H1 (cell line): ENCODE data around the gene KLRB1. TPM values are rescaled to one million over a fixed set of nuclear protein-coding genes. Genes with fewer than 3 reads are reported as not detected.

Source experiments
- CTCF ChIA-PET: fragments of 300-600 bp; sonication (Branson Sonifier 250); formaldehyde crosslinking; loops from one replicate; lab custom pipeline; 2021; ENCODE audit not compliant: partially characterized antibody; lab: Charles Lee
- POLR2A ChIA-PET: fragments of 300-600 bp; sonication (Branson Sonifier 250); formaldehyde crosslinking; loops from one replicate; lab custom pipeline; 2021; ENCODE audit warnings: inconsistent platforms; ENCODE audit not compliant: partially characterized antibody; lab: Charles Lee
- DNase-seq, 2 experiments: peaks; one replicate each; pipeline versions ENCODE4 v3.0.0 to v3.0.0-alpha.2; 2010 to 2022; ENCODE audit warnings: low spot score in 2 of 2, low read depth in 1 of 2, mixed read lengths in 1 of 2
- FAIRE-seq: peaks from 2 replicates; lab custom pipeline; 2011; peaks lifted over from hg19 to GRCh38; lab: Jason Lieb, UNC
- H2AFZ ChIP-seq: 2 replicates; pipeline ENCODE4 v1.8.1; 2012; ENCODE audit warnings: low read length, inconsistent platforms
- H2AK5ac ChIP-seq: 2 replicates; pipeline ENCODE4 v1.6.1; 2013; ENCODE audit warnings: low read depth, low read length
- H2BK120ac ChIP-seq: replicated peaks from 2 replicates; pipeline ENCODE3; 2013; ENCODE audit warnings: low read depth, low read length, inconsistent platforms
- H2BK12ac ChIP-seq: 2 replicates; pipeline ENCODE4 v1.6.1; 2013; ENCODE audit warnings: low read depth, low read length
- H2BK15ac ChIP-seq: 2 replicates; pipeline ENCODE4 v1.6.1; 2013; ENCODE audit warnings: low read length
- H2BK20ac ChIP-seq: 2 replicates; pipeline ENCODE4 v1.6.1; 2013; ENCODE audit warnings: low read length
- H2BK5ac ChIP-seq: 2 replicates; pipeline ENCODE4 v1.6.1; 2013; ENCODE audit warnings: low read depth, low read length
- H3K14ac ChIP-seq: 2 replicates; pipeline ENCODE4 v1.6.1; 2013; ENCODE audit warnings: inconsistent platforms; ENCODE audit not compliant: insufficient read length
- H3K18ac ChIP-seq: 2 replicates; pipeline ENCODE4 v1.6.1; 2013; ENCODE audit warnings: low read length; ENCODE audit errors: extremely low read depth
- H3K23ac ChIP-seq: 2 replicates; pipeline ENCODE4 v1.6.1; 2013; ENCODE audit warnings: inconsistent platforms; ENCODE audit not compliant: insufficient read length
- H3K23me2 ChIP-seq: 2 replicates; pipeline ENCODE4 v1.6.1; 2013; ENCODE audit warnings: low read depth, low read length
- H3K27ac ChIP-seq: 2 replicates; pipeline ENCODE4 v1.6.1; 2011; ENCODE audit warnings: low read depth, low read length, inconsistent platforms
- H3K27me3 ChIP-seq, 4 experiments: replicated peaks in 1 of 4; 1 replicate in 1 of 4; 2 replicates in 3 of 4; pipeline versions ENCODE4 v1.6.1 to v1.8.1; 2011 to 2013; ENCODE audit warnings: low read length in 3 of 4, mild to moderate bottlenecking in 3 of 4, inconsistent platforms in 2 of 4, mixed read lengths in 2 of 4, moderate library complexity in 1 of 4; ENCODE audit not compliant: control insufficient read depth in 3 of 4, insufficient read depth in 3 of 4; ENCODE audit errors: extremely low read depth in 1 of 4
- H3K36me3 ChIP-seq, 4 experiments: 2 replicates each; pipeline versions ENCODE4 v1.6.1 to v1.8.1; 2011 to 2013; ENCODE audit warnings: mild to moderate bottlenecking in 4 of 4, low read length in 3 of 4, moderate library complexity in 2 of 4, control low read depth in 1 of 4, inconsistent platforms in 1 of 4; ENCODE audit not compliant: insufficient read depth in 4 of 4, control insufficient read depth in 2 of 4
- H3K4ac ChIP-seq: replicated peaks from 2 replicates; pipeline ENCODE3; 2013; ENCODE audit warnings: low read length, low read depth, mixed read lengths, inconsistent platforms; ENCODE audit not compliant: insufficient read length
- H3K4me1 ChIP-seq, 4 experiments: replicated peaks in 1 of 4; 1 replicate in 1 of 4; 2 replicates in 3 of 4; pipeline versions ENCODE4 v1.6.1 to v1.8.1; 2011 to 2013; ENCODE audit warnings: low read length in 3 of 4, inconsistent platforms in 2 of 4, mixed read lengths in 1 of 4; ENCODE audit not compliant: insufficient read depth in 4 of 4, control insufficient read depth in 3 of 4
- H3K4me2 ChIP-seq, 2 experiments: 2 replicates each; pipeline versions ENCODE4 v1.6.1 to v1.8.1; 2011 to 2013; ENCODE audit warnings: low read depth in 2 of 2, low read length in 2 of 2, control low read depth in 1 of 2, inconsistent platforms in 1 of 2, mild to moderate bottlenecking in 1 of 2; ENCODE audit not compliant: insufficient read depth in 1 of 2
- H3K4me3 ChIP-seq, 4 experiments: fragments of 200-600, 300-600 bp in 1 of 4; sonication (generic), shearing (Covaris generic), sonication (Bioruptor Twin) in 1 of 4; 2 replicates each; pipeline versions ENCODE4 v1.5.1 to v1.8.1; 2011 to 2016; ENCODE audit warnings: low read length in 4 of 4, low read depth in 3 of 4, control low read depth in 2 of 4, inconsistent platforms in 2 of 4, mild to moderate bottlenecking in 2 of 4, mixed read lengths in 1 of 4, moderate library complexity in 1 of 4; ENCODE audit not compliant: insufficient read depth in 2 of 4; ENCODE audit errors: extremely low read depth in 1 of 4
- H3K56ac ChIP-seq: replicated peaks from 2 replicates; pipeline ENCODE3; 2013; ENCODE audit warnings: low read depth, mild to moderate bottlenecking, mixed read lengths, low read length, inconsistent platforms; ENCODE audit not compliant: insufficient read length
- H3K79me1 ChIP-seq: 2 replicates; pipeline ENCODE4 v1.6.1; 2013; ENCODE audit warnings: low read depth, low read length, control low read depth
- H3K79me2 ChIP-seq, 2 experiments: 2 replicates each; pipeline versions ENCODE4 v1.6.1 to v1.8.1; 2012 to 2013; ENCODE audit warnings: low read length in 2 of 2, mild to moderate bottlenecking in 2 of 2, inconsistent platforms in 1 of 2; ENCODE audit not compliant: insufficient read depth in 2 of 2, control insufficient read depth in 1 of 2
- H3K9ac ChIP-seq, 4 experiments: replicated peaks in 1 of 4; 1 replicate in 1 of 4; 2 replicates in 3 of 4; pipeline versions ENCODE4 v1.6.1 to v1.8.1; 2011 to 2013; ENCODE audit warnings: low read depth in 3 of 4, low read length in 3 of 4, control low read depth in 2 of 4, mild to moderate bottlenecking in 2 of 4, moderate library complexity in 2 of 4, inconsistent platforms in 1 of 4; ENCODE audit errors: extremely low read depth in 1 of 4
- H3K9me3 ChIP-seq, 2 experiments: 2 replicates each; pipeline versions ENCODE4 v1.6.1 to v1.8.1; 2012 to 2013; ENCODE audit warnings: mild to moderate bottlenecking in 2 of 2, moderate library complexity in 2 of 2, control low read depth in 1 of 2, inconsistent platforms in 1 of 2, low read depth in 1 of 2, low read length in 1 of 2, mixed read lengths in 1 of 2; ENCODE audit not compliant: insufficient read depth in 2 of 2
- H4K20me1 ChIP-seq, 2 experiments: replicated peaks in 1 of 2; 2 replicates each; pipeline versions ENCODE3 to v1.8.1; 2011 to 2013; ENCODE audit warnings: inconsistent platforms in 2 of 2, low read length in 2 of 2, mild to moderate bottlenecking in 1 of 2; ENCODE audit not compliant: insufficient read depth in 2 of 2, control insufficient read depth in 1 of 2
- H4K5ac ChIP-seq: 2 replicates; pipeline ENCODE4 v1.6.1; 2013; ENCODE audit warnings: low read length, low read depth, mixed read lengths, inconsistent platforms; ENCODE audit not compliant: insufficient read length
- H4K8ac ChIP-seq: 2 replicates; pipeline ENCODE4 v1.8.0; 2013; ENCODE audit warnings: mild to moderate bottlenecking, moderate library complexity, low read length, inconsistent platforms; ENCODE audit not compliant: insufficient read depth; ENCODE audit errors: extremely low read depth
- H4K91ac ChIP-seq: replicated peaks from 2 replicates; pipeline ENCODE3; 2013; ENCODE audit warnings: low read length, mixed read lengths, inconsistent platforms; ENCODE audit not compliant: insufficient read length
- KDM1A ChIP-seq: fragments of 200-600, 300-600 bp; sonication (generic); IDR thresholded peaks from 2 replicates; pipeline ENCODE4 v1.7.1; 2016; ENCODE audit warnings: mild to moderate bottlenecking, low read length, borderline replicate concordance
- RNF2 ChIP-seq: fragments of 200-900, 300-1000 bp; sonication (generic); IDR thresholded peaks from 2 replicates; pipeline ENCODE4 v1.7.1; 2016; ENCODE audit warnings: borderline replicate concordance, low read depth, mild to moderate bottlenecking, antibody characterized with exemption, low read length; ENCODE audit not compliant: poor library complexity, severe bottlenecking; ENCODE audit errors: missing control alignments
- WGBS, 2 experiments: shearing (Covaris generic) in 1 of 2; methylation state at CpG; one replicate each; pipeline versions ENCODE4 v1.1.6 to v1.1.7; 2013 to 2015; ENCODE audit warnings: low lambda C conversion rate in 2 of 2, mixed read lengths in 2 of 2, inconsistent platforms in 1 of 2, low coverage in 1 of 2, missing lambda C conversion rate in 1 of 2; ENCODE audit not compliant: insufficient replicate concordance in 2 of 2, insufficient coverage in 1 of 2, insufficient read length in 1 of 2; ENCODE audit errors: extremely low coverage in 1 of 2, missing lambda C conversion rate in 1 of 2; 5-methylcytosine and 5-hydroxymethylcytosine counted together
- polyA plus RNA-seq, 7 experiments: library from polyadenylated mRNA; depleted of rRNA in 3 of 7; stranded (reverse) in 5 of 7; unstranded in 2 of 7; fragments of >200 nt in 5 of 7; fragments of 200-250 nt in 2 of 7; gene quantifications; 1 replicate in 5 of 7; 2 replicates in 1 of 7; 4 replicates in 1 of 7; pipeline versions ENCODE4 v1.2.1 to v1.2.3, GENCODE V29; 2011 to 2013; ENCODE audit warnings: missing spikeins in 2 of 7, mixed read lengths in 2 of 7
- total RNA-seq: library from RNA; stranded (reverse); fragmentation: NEBNext Ultra II Directional; extraction: Animal tissue kit (Norgen Biotek cat#: 25700); gene quantifications from 2 replicates; pipeline ENCODE4 v1.2.1, GENCODE V29; 2021

KLRB1 gene
- total and polyA plus RNA-seq, 2 of the 8 experiments (the other 6 are each of a cell fraction or from before 2014, with no cell fraction given) = not detected

DNA sequence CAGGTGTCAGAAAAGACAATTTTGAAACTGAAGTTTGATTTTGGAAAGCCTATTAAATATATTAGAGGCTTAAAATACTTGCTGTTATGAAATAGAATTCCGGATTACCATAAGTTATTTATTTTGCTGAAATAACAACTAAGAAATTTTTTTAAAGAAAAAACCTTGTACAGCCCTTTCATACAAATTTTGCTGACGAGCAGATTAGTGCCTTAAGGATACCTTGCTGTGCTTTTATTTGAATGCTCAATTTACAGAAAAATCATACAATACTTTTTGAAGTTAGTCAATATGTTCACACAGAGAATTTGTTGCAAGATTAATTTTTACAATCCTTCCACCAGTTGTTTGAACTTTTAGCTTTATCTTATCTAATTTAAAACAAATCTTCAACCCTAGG, 32.3 kb upstream of the KLRB1 start:
- WGBS, 2 experiments = 83% methylated on average over 2 of the region's 2 CpGs; no CpG with 5 or more reads in 1 of the 2 experiments
- no peak overlapping the region for H3K27ac ChIP-seq
- no peak overlapping the region for H3K56ac ChIP-seq
- H2AK5ac ChIP-seq = no peak overlapping the region
- no peak overlapping the region for H4K8ac ChIP-seq
- H2BK20ac ChIP-seq = no peak overlapping the region
- FAIRE-seq (no peak), DNase-seq (no peak)
- no peak overlapping the region for H2BK5ac ChIP-seq
- H3K4ac ChIP-seq = no peak overlapping the region
- CTCF ChIA-PET = interaction anchor here (1.4 kb wide), 1 partner anchor 68 kb away, joined by 4 read pairs; no protein-coding TSS in a partner anchor
- no peak overlapping the region for H3K23ac ChIP-seq
- no peak overlapping the region for H3K9ac ChIP-seq
- H3K4me1 ChIP-seq = no peaks in the 10 kb centered on the region
- no peak overlapping the region for H4K91ac ChIP-seq
- H2BK15ac ChIP-seq = no peak overlapping the region
- H3K14ac ChIP-seq = no peak overlapping the region
- no peaks in the 10 kb centered on the region for H3K79me1 ChIP-seq
- POLR2A ChIA-PET = interaction anchor here (2.0 kb wide), 1 partner anchor 7 kb away, joined by 9 read pairs; no protein-coding TSS in a partner anchor
- no peak overlapping the region for H3K18ac ChIP-seq
- H2BK120ac ChIP-seq = no peak overlapping the region
- no peak overlapping the region for H4K5ac ChIP-seq
- no peak overlapping the region for H2AFZ ChIP-seq
- no peaks in the 10 kb centered on the region for H3K79me2 ChIP-seq
- no peak overlapping the region for H3K4me2 ChIP-seq
- no peak overlapping the region for H2BK12ac ChIP-seq
- no peaks in the 10 kb centered on the region for H3K27me3 ChIP-seq
- no peaks in the 10 kb centered on the region for H4K20me1 ChIP-seq
- TF ChIP-seq RNF2 = no peak
- TF ChIP-seq KDM1A = no peak
- TF ChIP-seq, all 59 proteins: peak for 0
- no peak overlapping the region for H3K4me3 ChIP-seq
- no peaks in the 10 kb centered on the region; the same call in 1 of the 2 replicates for H3K23me2 ChIP-seq
- H3K36me3 ChIP-seq = peaks cover 0 to 2% (median 0%) of the 10 kb centered on the region in 4 experiments; a peak in 1 of 8 replicates
- H3K9me3 ChIP-seq = peaks cover 12% of the 10 kb centered on the region in 2 experiments; a peak in 2 of 4 replicates
